Hepatocyte (in vitro differentiated cells): Measurements from ENCODE around the gene PLIN4.

Source experiments
- CTCF ChIP-seq: fragments of 200-600 bp; sonication (generic); IDR thresholded peaks from 2 replicates; pipeline ENCODE4 v1.5.1; 2016; ENCODE audit warnings: antibody characterized with exemption, mild to moderate bottlenecking; ENCODE audit not compliant: poor library complexity
- EZH2 ChIP-seq: fragments of 200-600 bp; sonication (generic); IDR thresholded peaks from 2 replicates; pipeline ENCODE4 v1.6.1; 2016; ENCODE audit warnings: antibody characterized with exemption, mild to moderate bottlenecking, borderline replicate concordance
- EZH2phosphoT487 ChIP-seq: fragments of 200-600 bp; sonication (generic); IDR thresholded peaks from one replicate; pipeline ENCODE4 v1.6.1; 2018; ENCODE audit warnings: antibody characterized with exemption, mild to moderate bottlenecking, low read depth, moderate library complexity; ENCODE audit not compliant: unreplicated experiment, severe bottlenecking

GRCh38 chr19:4539693-4540581 lies 21.7 kb upstream of the PLIN4 start, which contains the start of gene LRG1:
- TF ChIP-seq EZH2: no peak
- TF ChIP-seq CTCF: no peak
- no peak for TF ChIP-seq EZH2phosphoT487
